ENCODE measurements around the gene FUNDC2. TPM values are rescaled to one million over a fixed set of nuclear protein-coding genes. Genes with fewer than 3 reads are reported as not detected.

FUNDC2 gene
- total RNA-seq, 6 donors from 2014 or later, result 18.3 to 93.9 (median 50.2) TPM

DNA sequence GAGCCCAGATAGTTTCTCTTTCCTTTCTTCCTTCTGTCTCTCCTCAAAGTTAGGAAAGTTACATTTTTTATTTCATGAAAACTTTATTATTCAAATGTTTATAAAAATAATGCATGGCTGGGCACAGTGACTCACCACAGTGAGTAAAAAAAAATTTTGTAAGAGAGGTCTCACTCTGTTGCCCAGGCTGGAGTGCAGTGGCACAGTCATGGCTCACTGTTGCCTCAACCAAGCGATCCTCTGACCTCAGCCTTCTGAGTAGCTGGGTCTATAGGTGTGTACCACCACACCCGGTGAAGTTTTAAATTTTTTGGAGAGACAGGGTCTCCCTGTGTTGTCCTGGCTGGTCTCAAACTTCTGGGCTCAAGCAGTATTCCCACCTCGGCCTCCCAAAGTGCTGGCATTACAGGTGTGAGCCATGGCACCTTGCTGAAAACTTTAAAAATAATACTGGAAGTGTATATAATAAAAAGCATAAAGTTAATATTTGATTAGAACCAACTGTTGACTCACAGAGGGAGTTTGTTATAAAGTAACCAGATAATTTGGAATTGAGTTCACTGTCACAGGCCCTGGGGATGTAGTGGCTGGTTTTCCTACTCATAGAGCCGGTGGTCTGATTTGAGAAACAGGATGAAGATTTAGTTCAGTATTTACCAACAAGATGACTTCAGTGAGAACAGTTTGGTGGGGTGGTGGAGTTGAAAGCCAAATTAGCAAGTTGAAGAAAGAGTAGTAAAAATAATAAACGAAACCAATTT, 26.3 kb downstream of the FUNDC2 start:
- WGBS, 2 donors, result 64 to 84% methylated on average over 5 of the region's 5 CpGs
- TF ChIP-seq POLR2A (IDR thresholded peaks at IDR 0.05), result no peak
- TF ChIP-seq EP300 (IDR thresholded peaks at IDR 0.05), result no peak
- TF ChIP-seq POLR2AphosphoS5 (IDR thresholded peaks at IDR 0.05), result no peak
- TF ChIP-seq, protein P1, sequence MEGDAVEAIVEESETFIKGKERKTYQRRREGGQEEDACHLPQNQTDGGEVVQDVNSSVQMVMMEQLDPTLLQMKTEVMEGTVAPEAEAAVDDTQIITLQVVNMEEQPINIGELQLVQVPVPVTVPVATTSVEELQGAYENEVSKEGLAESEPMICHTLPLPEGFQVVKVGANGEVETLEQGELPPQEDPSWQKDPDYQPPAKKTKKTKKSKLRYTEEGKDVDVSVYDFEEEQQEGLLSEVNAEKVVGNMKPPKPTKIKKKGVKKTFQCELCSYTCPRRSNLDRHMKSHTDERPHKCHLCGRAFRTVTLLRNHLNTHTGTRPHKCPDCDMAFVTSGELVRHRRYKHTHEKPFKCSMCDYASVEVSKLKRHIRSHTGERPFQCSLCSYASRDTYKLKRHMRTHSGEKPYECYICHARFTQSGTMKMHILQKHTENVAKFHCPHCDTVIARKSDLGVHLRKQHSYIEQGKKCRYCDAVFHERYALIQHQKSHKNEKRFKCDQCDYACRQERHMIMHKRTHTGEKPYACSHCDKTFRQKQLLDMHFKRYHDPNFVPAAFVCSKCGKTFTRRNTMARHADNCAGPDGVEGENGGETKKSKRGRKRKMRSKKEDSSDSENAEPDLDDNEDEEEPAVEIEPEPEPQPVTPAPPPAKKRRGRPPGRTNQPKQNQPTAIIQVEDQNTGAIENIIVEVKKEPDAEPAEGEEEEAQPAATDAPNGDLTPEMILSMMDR (IDR thresholded peaks at IDR 0.05), result no peak
- Histone ChIP-seq H3K4me1 (peaks cover 0 to 7% (median 3%) of the 10 kb centered on the region in 4 donors), H3K36me3 (peaks cover 0 to 15% (median 0%) of the 10 kb centered on the region in 4 donors), H3K4me3 (no peak overlapping the region), H3K27me3 (no peaks in the 10 kb centered on the region), H3K27ac (no peak overlapping the region), H3K9me3 (no peaks in the 10 kb centered on the region)
- DNase-seq (no peak), ATAC-seq (ENCODE audit: low FRiP score in 2 of 2) (no peak)

DNA sequence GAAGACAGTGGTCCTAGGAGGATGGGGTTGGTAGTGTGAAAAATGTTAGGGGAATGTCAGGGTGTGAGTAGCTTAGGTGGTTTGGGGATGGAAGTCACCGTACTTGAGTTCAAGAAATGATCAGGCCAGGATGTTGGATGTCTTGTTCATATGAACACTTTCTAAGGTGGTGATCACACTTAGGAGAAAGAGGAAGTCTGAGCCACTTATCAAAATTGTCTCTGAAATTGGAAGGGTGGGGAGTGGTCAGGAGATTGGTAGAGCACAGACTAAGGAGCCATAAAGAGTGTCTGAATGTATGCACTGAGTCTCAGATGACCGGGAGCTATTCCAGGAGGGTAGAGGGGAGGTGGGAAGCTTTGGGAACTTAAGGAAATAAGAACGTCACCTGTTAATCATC, 27.0 kb downstream of the FUNDC2 start:
- Histone ChIP-seq H3K9me3 (no peaks in the 10 kb centered on the region), H3K36me3 (peaks cover 0 to 14% (median 0%) of the 10 kb centered on the region in 4 donors), H3K27ac (no peak overlapping the region), H3K27me3 (no peaks in the 10 kb centered on the region), H3K4me3 (no peak overlapping the region), H3K4me1 (peaks cover 0 to 7% (median 3%) of the 10 kb centered on the region in 4 donors)
- TF ChIP-seq, protein P1 (IDR thresholded peaks at IDR 0.05), result no peak
- no peak for TF ChIP-seq POLR2A (IDR thresholded peaks at IDR 0.05)
- TF ChIP-seq POLR2AphosphoS5 (IDR thresholded peaks at IDR 0.05), result no peak
- TF ChIP-seq EP300 (IDR thresholded peaks at IDR 0.05), result no peak
- DNase-seq (no peak), ATAC-seq (ENCODE audit: low FRiP score in 2 of 2) (no peak)
- 83 to 95% methylated on average over 3 of the region's 3 CpGs for WGBS, 2 donors

DNA sequence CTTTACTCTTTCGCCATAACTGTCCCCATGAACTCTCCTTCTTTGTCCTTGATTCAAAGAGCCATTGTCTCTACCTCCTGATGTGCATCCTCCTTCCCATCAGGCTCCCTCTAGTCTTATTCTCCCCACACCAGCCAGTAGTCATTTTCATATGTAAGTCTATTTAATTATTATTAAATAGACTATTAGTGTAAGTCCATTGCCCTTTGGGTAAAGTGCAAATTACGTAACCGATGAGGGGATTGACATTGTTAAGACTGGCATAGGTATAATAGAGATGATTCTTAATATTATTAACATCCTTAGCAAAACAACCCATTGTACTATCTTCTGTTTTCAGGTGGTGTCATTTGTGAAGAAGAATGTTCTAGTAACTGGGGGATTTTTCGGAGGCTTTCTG, 27.6 kb downstream of the FUNDC2 start:
- Histone ChIP-seq H3K4me3 (no peak overlapping the region), H3K36me3 (peaks cover 0 to 14% (median 0%) of the 10 kb centered on the region in 4 donors), H3K4me1 (peaks cover 0 to 7% (median 2%) of the 10 kb centered on the region in 4 donors), H3K9me3 (no peaks in the 10 kb centered on the region), H3K27ac (no peak overlapping the region), H3K27me3 (no peaks in the 10 kb centered on the region)
- ATAC-seq (ENCODE audit: low FRiP score in 2 of 2) (no peak), DNase-seq (no peak)
- 88 to 91% methylated on average over 4 of the region's 4 CpGs for WGBS, 2 donors
- no peak for TF ChIP-seq EP300 (IDR thresholded peaks at IDR 0.05)
- no peak for TF ChIP-seq POLR2AphosphoS5 (IDR thresholded peaks at IDR 0.05)
- TF ChIP-seq, protein P1 (IDR thresholded peaks at IDR 0.05), result no peak
- no peak for TF ChIP-seq POLR2A (IDR thresholded peaks at IDR 0.05)

DNA sequence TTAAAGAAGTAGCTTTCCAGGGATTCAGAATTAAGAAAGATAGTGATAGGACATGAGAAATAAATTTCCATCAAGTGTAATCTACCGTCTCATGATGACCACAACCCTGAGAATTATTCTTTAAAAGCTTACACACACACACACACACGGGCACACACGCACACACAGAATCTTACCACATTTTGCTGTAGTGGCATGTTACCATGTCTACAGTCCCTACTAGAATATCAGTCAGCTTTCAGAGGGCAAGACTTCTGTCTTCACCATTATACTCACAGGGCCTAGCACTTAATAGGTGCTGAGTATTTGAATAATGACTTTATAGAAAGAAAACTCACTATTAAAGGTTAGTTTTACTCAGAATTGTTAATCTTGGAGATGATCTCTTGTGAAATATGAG, 28.9 kb downstream of the FUNDC2 start:
- no peaks in the 10 kb centered on the region for H3K27me3 ChIP-seq
- 83 to 86% methylated on average over 3 of the region's 3 CpGs for WGBS, 2 donors
- peaks cover 0 to 14% (median 0%) of the 10 kb centered on the region in 4 donors for H3K36me3 ChIP-seq
- TF ChIP-seq EP300 (IDR thresholded peaks at IDR 0.05), result no peak
- no peak for TF ChIP-seq POLR2A (IDR thresholded peaks at IDR 0.05)
- TF ChIP-seq POLR2AphosphoS5 (IDR thresholded peaks at IDR 0.05), result no peak
- no peaks in the 10 kb centered on the region for H3K9me3 ChIP-seq
- H3K4me3 ChIP-seq, result no peak overlapping the region
- no peak overlapping the region for H3K27ac ChIP-seq
- ATAC-seq (ENCODE audit: low FRiP score in 2 of 2) (no peak), DNase-seq (no peak)
- peaks cover 0 to 7% (median 2%) of the 10 kb centered on the region in 4 donors for H3K4me1 ChIP-seq

DNA sequence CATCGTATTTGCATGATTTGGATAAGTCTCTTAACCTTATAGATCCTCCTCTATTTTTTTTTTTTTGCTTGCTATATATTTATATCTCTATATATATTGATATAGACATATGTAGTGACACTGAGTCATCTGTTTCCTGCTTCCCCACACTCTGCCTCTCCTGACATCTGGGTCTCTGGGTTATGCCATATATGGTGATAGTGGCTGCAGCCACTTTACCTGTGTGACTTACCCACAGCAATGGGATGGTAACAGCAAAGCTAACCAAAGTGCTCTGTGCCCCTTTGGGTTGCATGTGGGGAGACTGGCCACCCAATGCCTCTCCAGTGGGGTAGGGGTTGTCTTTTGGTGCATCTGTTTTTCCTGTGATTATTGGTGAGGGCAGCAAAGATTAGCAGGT, 29.8 kb downstream of the FUNDC2 start:
- ATAC-seq (ENCODE audit: low FRiP score in 2 of 2) (no peak), DNase-seq (no peak)
- no peak overlapping the region for H3K4me3 ChIP-seq
- no peaks in the 10 kb centered on the region for H3K9me3 ChIP-seq
- H3K27me3 ChIP-seq, result no peaks in the 10 kb centered on the region
- peaks cover 0 to 7% (median 2%) of the 10 kb centered on the region in 4 donors for H3K4me1 ChIP-seq
- H3K27ac ChIP-seq, result peak overlapping the region in 1 of 4 donors; percentile 61
- H3K36me3 ChIP-seq, result peaks cover 0 to 14% (median 0%) of the 10 kb centered on the region in 4 donors
- TF ChIP-seq POLR2A (IDR thresholded peaks at IDR 0.05), result no peak
- TF ChIP-seq, protein P1 (IDR thresholded peaks at IDR 0.05), result no peak
- no peak for TF ChIP-seq POLR2AphosphoS5 (IDR thresholded peaks at IDR 0.05)
- TF ChIP-seq EP300 (IDR thresholded peaks at IDR 0.05), result no peak
- 83 to 92% methylated on average over 1 of the region's 1 CpG for WGBS, 2 donors
